Psoas muscle (tissue), 8 donors: ENCODE results near the gene CDK14. TPM values are rescaled to one million over a fixed set of nuclear protein-coding genes. Genes with fewer than 3 reads are reported as not detected.

Experiments used
- ATAC-seq, 4 donors: fragments of 200-7000 bp; cut with Tn5 transposase; one replicate each; pipeline ENCODE4 v1.9.1; 2020; ENCODE audit warnings: moderate library complexity in 3 of 4, mild to moderate bottlenecking in 2 of 4
- DNase-seq, 2 donors: peaks; one replicate each; pipeline ENCODE4 v3.0.0-alpha.2; 2020
- H3K27ac ChIP-seq: fragments of 200-600 bp; one replicate; pipeline ENCODE4 v1.8.0; 2022
- H3K27me3 ChIP-seq, 3 donors: fragments of 200-600 bp in 1 of 3; one replicate each; pipeline versions ENCODE4 v1.6.1 to v1.8.0; 2013 to 2022; ENCODE audit warnings: low read length in 2 of 3, mild to moderate bottlenecking in 2 of 3, moderate library complexity in 1 of 3; ENCODE audit not compliant: insufficient read depth in 3 of 3
- H3K36me3 ChIP-seq, 2 donors: fragments of 200-600 bp in 1 of 2; one replicate each; pipeline versions ENCODE4 v1.6.1 to v1.8.0; 2013 to 2022; ENCODE audit warnings: low read depth in 1 of 2, mild to moderate bottlenecking in 1 of 2, moderate library complexity in 1 of 2; ENCODE audit not compliant: insufficient read depth in 1 of 2
- H3K4me1 ChIP-seq: fragments of 200-600 bp; one replicate; pipeline ENCODE4 v1.8.0; 2022
- H3K4me3 ChIP-seq: fragments of 200-600 bp; one replicate; pipeline ENCODE4 v1.8.0; 2022; ENCODE audit warnings: mild to moderate bottlenecking
- H3K9me3 ChIP-seq: fragments of 200-600 bp; one replicate; pipeline ENCODE4 v1.8.0; 2022
- WGBS, 3 donors: extraction: QIAGEN DNeasy Blood & Tissue Kit; methylation state at CpG; one replicate each; pipeline versions ENCODE4 v1.1.6 to v1.1.7; 2013; 5-methylcytosine and 5-hydroxymethylcytosine counted together
- intact Hi-C, 2 donors: fragments of 100-400 bp; cut with DNase I; formaldehyde crosslinking; loops; one replicate each; pipeline versions ENCODE4 v1.11.0 to v1.14.2; 2022
- polyA plus RNA-seq, 3 donors: library from polyadenylated mRNA; stranded (reverse); fragments of 200-250 nt; gene quantifications; one replicate each; pipeline ENCODE4 v1.2.3, GENCODE V29; 2013
- total RNA-seq, 4 donors: library from RNA; stranded (reverse); fragmentation: NEBNext Ultra II Directional in 2 of 4; extraction: Animal tissue kit (Norgen Biotek cat#: 25700) in 2 of 4; gene quantifications; one replicate each; pipeline versions ENCODE4 v1.2.1 to v1.2.4, GENCODE V29; 2021 to 2023
- TF ChIP-seq, protein P1 (sequence below): fragments of 200-600 bp; IDR thresholded peaks from one replicate; pipeline ENCODE4 v1.8.0; 2022; ENCODE audit warnings: antibody characterized with exemption
- donor health status: healthy with polysubstance abuse.
- donor health status: DM: no; HTN: no; CAD: no; lungs with moderate emphysema.
- donor health status: Bipolar disorder and iron deficiency.
- donor health status: healthy.
- donor health status: DM: yes; HTN: yes; CAD: no.
- donor health status: DM: no; HTN: no; CAD: no.
- donor health status: DM: no; HTN: no; CAD: no.
- donor health status: DM: yes; HTN: yes; CAD: no.

Gene CDK14
- total and polyA plus RNA-seq, 7 donors: 1.7 to 16.6 (median 10.6) TPM

DNA sequence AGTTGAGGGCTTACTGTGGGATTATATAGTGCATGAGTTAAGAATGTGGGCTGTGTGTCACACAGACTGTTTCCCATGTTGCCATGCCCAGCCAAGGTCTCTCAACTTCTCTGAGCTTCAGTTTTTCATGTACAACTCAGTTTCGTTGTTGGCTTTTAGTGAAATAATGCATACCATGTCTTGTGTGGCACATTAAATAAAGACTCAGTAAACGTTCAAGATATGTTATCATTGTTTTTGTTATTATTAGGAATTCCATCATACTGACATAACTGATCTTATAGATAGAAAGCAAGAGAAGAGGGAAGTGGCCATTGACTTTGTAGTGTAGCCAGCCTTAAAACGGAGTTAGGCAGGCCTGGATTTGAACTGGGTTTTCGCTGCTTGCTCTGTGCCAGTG, 2.9 kb downstream of the CDK14 start:
- Histone ChIP-seq H3K9me3 (no peaks in the 10 kb centered on the region), H3K27me3 (no peaks in the 10 kb centered on the region), H3K4me3 (no peak overlapping the region), H3K4me1 (peaks cover 13% of the 10 kb centered on the region), H3K36me3 (no peaks in the 10 kb centered on the region), H3K27ac (no peak overlapping the region)
- 78 to 84% (median 82%) methylated on average over 4 of the region's 4 CpGs for WGBS, 3 donors
- no peak for ATAC-seq
- no peak for DNase-seq
- TF ChIP-seq, protein P1, sequence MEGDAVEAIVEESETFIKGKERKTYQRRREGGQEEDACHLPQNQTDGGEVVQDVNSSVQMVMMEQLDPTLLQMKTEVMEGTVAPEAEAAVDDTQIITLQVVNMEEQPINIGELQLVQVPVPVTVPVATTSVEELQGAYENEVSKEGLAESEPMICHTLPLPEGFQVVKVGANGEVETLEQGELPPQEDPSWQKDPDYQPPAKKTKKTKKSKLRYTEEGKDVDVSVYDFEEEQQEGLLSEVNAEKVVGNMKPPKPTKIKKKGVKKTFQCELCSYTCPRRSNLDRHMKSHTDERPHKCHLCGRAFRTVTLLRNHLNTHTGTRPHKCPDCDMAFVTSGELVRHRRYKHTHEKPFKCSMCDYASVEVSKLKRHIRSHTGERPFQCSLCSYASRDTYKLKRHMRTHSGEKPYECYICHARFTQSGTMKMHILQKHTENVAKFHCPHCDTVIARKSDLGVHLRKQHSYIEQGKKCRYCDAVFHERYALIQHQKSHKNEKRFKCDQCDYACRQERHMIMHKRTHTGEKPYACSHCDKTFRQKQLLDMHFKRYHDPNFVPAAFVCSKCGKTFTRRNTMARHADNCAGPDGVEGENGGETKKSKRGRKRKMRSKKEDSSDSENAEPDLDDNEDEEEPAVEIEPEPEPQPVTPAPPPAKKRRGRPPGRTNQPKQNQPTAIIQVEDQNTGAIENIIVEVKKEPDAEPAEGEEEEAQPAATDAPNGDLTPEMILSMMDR: no peak
- intact Hi-C loops: no loop called here

DNA sequence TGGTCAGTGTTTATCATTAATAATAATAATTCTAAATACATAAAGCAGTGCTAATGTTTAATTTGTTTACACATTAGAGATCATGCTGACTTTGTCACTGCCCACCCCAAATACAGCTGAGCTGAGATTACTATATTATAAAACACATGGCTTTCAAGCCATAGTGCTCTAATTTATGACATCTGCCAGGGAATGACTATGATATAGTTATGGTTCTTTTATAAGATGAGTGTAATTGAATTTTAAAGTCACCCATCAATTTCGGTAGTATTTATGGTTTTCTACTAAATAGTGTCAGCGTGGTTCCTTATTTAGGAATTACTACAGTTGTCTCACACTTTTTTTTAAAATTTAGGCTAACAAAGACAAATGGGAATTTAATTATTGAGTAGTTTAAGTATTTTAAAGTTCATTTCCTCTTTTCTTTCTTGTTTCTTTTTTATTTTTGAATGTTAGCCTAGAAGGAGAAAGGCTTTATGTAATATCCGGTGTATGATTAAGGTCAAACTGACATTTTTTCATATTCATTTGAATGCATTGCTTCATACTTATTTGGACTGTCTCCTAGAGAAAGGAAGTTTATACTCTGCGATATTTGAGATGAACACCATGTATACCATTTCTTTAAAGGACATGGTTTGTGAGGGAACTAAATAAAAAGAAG, 3.9 kb downstream of the CDK14 start:
- H3K36me3 ChIP-seq: no peaks in the 10 kb centered on the region
- peaks cover 18% of the 10 kb centered on the region for H3K4me1 ChIP-seq
- TF ChIP-seq, protein P1: no peak
- DNase-seq (no peak), ATAC-seq (no peak)
- intact Hi-C loops: no loop called here
- H3K27ac ChIP-seq: no peak overlapping the region
- WGBS, 3 donors: 55 to 62% (median 58%) methylated on average over 4 of the region's 4 CpGs
- no peaks in the 10 kb centered on the region for H3K27me3 ChIP-seq
- no peaks in the 10 kb centered on the region for H3K9me3 ChIP-seq
- no peak overlapping the region for H3K4me3 ChIP-seq

DNA sequence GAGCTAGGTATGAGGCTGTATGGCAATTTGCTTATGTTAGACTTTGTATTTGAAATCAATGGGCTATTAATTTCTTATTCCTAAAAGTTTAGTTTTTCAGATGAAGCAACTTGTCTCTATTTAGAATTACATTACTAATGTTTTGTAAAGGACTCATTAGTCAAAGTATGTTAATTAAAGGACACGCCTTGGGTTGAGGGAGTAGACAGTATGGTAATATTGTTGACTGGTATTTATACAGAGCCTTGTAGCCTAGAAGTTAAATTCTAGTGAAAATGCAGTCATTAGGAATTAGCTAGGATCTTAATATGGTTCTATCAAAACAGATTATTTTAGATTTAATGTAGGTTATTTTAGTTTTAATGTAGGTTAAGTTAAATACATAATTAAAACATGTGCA, 6.2 kb downstream of the CDK14 start:
- Histone ChIP-seq H3K27ac (no peak overlapping the region), H3K36me3 (no peaks in the 10 kb centered on the region), H3K4me3 (no peak overlapping the region), H3K9me3 (no peaks in the 10 kb centered on the region), H3K27me3 (no peaks in the 10 kb centered on the region), H3K4me1 (peaks cover 23% of the 10 kb centered on the region)
- DNase-seq (no peak), ATAC-seq (no peak)
- WGBS, 3 donors: 96 to 98% (median 96%) methylated on average over 1 of the region's 1 CpG
- intact Hi-C loops: no loop called here
- TF ChIP-seq, protein P1: no peak

DNA sequence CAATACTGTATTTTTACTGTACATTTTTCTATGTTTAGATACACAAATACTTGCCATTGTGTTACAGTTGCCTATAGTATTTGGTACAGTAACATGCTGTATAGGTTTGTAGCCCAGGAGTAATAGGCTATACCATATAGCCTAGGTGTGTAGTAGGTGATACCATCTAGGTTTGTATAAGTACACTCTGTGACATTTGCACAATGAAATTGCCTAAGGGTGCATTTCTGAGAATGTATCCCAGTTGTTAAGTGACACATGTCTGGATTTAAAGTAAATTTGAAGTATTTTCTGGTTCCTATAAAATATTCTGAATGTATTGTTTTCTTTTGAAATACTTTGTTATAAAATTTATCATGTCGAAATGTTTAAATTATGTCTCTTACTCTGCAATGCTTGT, 7.2 kb downstream of the CDK14 start:
- Histone ChIP-seq H3K36me3 (no peaks in the 10 kb centered on the region), H3K4me3 (no peak overlapping the region), H3K27me3 (no peaks in the 10 kb centered on the region), H3K4me1 (peaks cover 23% of the 10 kb centered on the region), H3K27ac (no peak overlapping the region), H3K9me3 (no peaks in the 10 kb centered on the region)
- TF ChIP-seq, protein P1: no peak
- 92 to 93% (median 92%) methylated on average over 1 of the region's 1 CpG for WGBS, 3 donors
- no peak for DNase-seq
- intact Hi-C loops: no loop called here
- no peak for ATAC-seq

DNA sequence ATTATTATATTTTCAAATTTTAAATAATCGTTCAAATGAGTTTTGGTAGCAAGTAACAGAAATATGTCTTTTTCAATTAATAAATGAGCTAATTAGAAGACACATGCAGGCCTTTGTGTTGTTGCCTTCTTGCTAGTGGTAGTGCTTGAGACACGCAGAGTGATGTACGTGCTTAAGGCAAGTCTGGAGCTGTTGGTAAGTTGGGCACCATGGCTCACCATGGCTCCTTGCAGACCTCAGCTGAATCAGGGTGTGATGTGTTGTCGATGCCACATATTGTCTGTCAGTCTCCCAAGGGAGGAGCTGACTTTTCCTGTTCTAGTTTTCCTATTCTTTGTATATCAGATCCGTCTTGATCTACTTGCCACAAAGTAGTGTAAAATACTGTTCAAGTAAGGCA, 8.3 kb downstream of the CDK14 start:
- no peak overlapping the region for H3K4me3 ChIP-seq
- ATAC-seq: peak in 1 of 4 donors; percentile 36
- H3K27ac ChIP-seq: peak overlapping the region; percentile 69
- H3K4me1 ChIP-seq: peaks cover 23% of the 10 kb centered on the region
- TF ChIP-seq, protein P1: no peak
- no peaks in the 10 kb centered on the region for H3K9me3 ChIP-seq
- 75 to 82% (median 78%) methylated on average over 5 of the region's 5 CpGs for WGBS, 3 donors
- DNase-seq: no peak
- intact Hi-C loops: no loop called here
- no peaks in the 10 kb centered on the region for H3K27me3 ChIP-seq
- no peaks in the 10 kb centered on the region for H3K36me3 ChIP-seq
